ELR (cell line): ENCODE data around the gene CEP97.

Experiments used
- DNase-seq: peaks from one replicate; pipeline ENCODE4 v3.0.0-alpha.2; 2015; ENCODE audit warnings: low read depth

The CEP97 gene

GRCh38 chr3:101778385-101779046 lies 54.1 kb downstream of the CEP97 start:
- DNase-seq: no peak

- DNase-seq: peak; percentile 86
These were observed 54.8 kb downstream of the CEP97 start, which contains the start of gene NXPE3 for GRCh38 chr3:101779047-101779821. NXPE3 (plus strand) TSS chr3:101779211; CDS start chr3:101785597, 6,386 bp downstream.

GRCh38 chr3:101779822-101780381 lies 55.5 kb downstream of the CEP97 start:
- peak; percentile 4 for DNase-seq

GRCh38 chr3:101780661-101781060 lies 56.2 kb downstream of the CEP97 start:
- peak; percentile 89 for DNase-seq

GRCh38 chr3:101781166-101781565 lies 56.8 kb downstream of the CEP97 start:
- no peak for DNase-seq

GRCh38 chr3:101784855-101785613 lies 60.6 kb downstream of the CEP97 start:
- no peak for DNase-seq

- no peak for DNase-seq
These were observed 67.4 kb downstream of the CEP97 start for GRCh38 chr3:101791778-101792177.

GRCh38 chr3:101796077-101796680 lies 71.8 kb downstream of the CEP97 start:
- peak; percentile 25 for DNase-seq

- DNase-seq: no peak
These were observed 76.8 kb downstream of the CEP97 start for GRCh38 chr3:101801174-101801573.

- no peak for DNase-seq
These were observed 77.8 kb downstream of the CEP97 start for GRCh38 chr3:101802179-101802578.

GRCh38 chr3:101803173-101803782 lies 78.9 kb downstream of the CEP97 start:
- peak; percentile 82 for DNase-seq

- DNase-seq: no peak
These were observed 79.5 kb downstream of the CEP97 start for GRCh38 chr3:101803939-101804338.

GRCh38 chr3:101806491-101806890 lies 82.1 kb downstream of the CEP97 start:
- DNase-seq: no peak

- no peak for DNase-seq
These were observed 83.5 kb downstream of the CEP97 start for GRCh38 chr3:101807888-101808287.

GRCh38 chr3:101809178-101810021 lies 85.0 kb downstream of the CEP97 start:
- DNase-seq: peak; percentile 63

- DNase-seq: no peak
These were observed 85.6 kb downstream of the CEP97 start for GRCh38 chr3:101810022-101810418.

GRCh38 chr3:101811875-101812274 lies 87.5 kb downstream of the CEP97 start:
- DNase-seq: no peak

- DNase-seq: no peak
These were observed 88.5 kb downstream of the CEP97 start for GRCh38 chr3:101812895-101813294.

- DNase-seq: peak; percentile 64
These were observed 89.5 kb downstream of the CEP97 start for GRCh38 chr3:101813817-101814440.

GRCh38 chr3:101814835-101815234 lies 90.4 kb downstream of the CEP97 start:
- DNase-seq: no peak
